Peyer's patch (tissue), 4 donors: Measurements from ENCODE around the gene PLA2G2F.

Experiments
- POLR2A ChIP-seq, 2 donors: fragments of 450-650 bp; IDR thresholded peaks; one replicate each; pipeline ENCODE4 v1.5.1; 2017; ENCODE audit warnings: antibody characterized with exemption in 2 of 2, mild to moderate bottlenecking in 2 of 2, moderate library complexity in 2 of 2
- TF ChIP-seq, protein P1 (sequence below), 6 experiments: fragments of 450-650 bp in 4 of 6; fragments of 200-600 bp in 2 of 6; sonication (generic) in 1 of 6; IDR thresholded peaks; one replicate each; pipeline ENCODE4 v1.5.1; 2017 to 2019; ENCODE audit warnings: antibody characterized with exemption in 6 of 6, mild to moderate bottlenecking in 3 of 6, moderate library complexity in 1 of 6

DNA sequence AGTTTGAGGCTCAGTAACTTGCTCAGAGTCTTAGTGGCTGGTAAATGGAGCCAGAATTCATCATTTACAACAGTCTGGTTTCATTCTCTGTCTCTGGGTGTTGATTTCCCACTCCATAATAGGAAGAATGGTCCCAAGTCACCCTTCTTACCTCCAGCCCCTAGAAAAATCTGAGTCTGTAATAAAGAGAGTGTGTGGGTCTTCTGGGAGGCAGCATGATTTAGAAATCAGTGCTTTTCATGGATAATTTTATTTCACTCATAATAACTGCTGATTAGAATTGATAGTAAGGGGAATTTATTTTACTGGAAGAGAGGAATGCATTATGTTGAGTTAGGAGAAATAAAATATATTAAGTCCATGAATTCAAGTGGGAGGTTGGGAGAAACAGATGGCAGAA, 21.9 kb upstream of the PLA2G2F start:
- TF ChIP-seq, protein P1, sequence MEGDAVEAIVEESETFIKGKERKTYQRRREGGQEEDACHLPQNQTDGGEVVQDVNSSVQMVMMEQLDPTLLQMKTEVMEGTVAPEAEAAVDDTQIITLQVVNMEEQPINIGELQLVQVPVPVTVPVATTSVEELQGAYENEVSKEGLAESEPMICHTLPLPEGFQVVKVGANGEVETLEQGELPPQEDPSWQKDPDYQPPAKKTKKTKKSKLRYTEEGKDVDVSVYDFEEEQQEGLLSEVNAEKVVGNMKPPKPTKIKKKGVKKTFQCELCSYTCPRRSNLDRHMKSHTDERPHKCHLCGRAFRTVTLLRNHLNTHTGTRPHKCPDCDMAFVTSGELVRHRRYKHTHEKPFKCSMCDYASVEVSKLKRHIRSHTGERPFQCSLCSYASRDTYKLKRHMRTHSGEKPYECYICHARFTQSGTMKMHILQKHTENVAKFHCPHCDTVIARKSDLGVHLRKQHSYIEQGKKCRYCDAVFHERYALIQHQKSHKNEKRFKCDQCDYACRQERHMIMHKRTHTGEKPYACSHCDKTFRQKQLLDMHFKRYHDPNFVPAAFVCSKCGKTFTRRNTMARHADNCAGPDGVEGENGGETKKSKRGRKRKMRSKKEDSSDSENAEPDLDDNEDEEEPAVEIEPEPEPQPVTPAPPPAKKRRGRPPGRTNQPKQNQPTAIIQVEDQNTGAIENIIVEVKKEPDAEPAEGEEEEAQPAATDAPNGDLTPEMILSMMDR (IDR thresholded peaks at IDR 0.05) = no peak
- TF ChIP-seq POLR2A (IDR thresholded peaks at IDR 0.05) = no peak
